Measurements from ENCODE around the gene CD2. TPM values are rescaled to one million over a fixed set of nuclear protein-coding genes. Genes with fewer than 3 reads are reported as not detected.

Gene CD2
- total RNA-seq, 1 donor from 2014 or later, result not detected

DNA sequence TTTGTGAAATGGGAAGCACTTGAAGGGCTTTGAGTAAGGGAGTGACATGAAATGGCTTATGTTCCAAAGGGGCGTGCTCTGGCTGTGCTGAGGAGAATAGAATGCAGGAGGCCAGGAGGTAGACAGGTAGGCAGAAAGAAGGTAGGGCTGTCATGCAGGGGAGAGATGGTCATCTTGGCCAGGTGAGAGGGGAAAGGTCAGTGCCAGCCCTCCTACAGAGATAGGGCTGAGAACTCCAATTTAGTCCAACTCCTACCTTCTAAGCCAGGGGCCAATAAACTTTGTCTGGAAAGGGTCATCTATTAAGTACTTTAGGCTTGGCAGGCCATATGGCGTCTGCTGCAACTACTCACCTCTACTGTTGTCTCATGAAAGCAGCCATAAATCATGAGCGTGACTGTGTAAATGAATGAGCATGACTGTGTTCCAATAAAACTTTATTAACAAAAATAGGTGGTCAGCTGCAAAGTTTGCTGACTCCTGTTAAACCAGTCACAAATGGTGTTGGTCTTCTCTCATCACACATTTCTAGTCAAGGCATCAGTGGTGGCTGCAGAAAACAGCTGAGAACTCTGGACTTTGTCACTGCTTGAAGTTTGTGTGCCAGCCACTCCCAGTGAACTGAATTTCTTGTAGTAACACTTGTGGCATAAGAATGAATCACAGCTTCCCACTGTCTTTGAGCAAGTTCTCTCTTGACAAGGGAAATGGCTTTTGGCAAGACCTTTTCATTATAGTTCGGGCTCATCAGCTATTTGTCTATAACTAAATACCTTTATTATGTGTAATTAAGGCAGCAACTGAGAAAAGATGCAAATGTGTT lies 32.0 kb upstream of the CD2 start:
- Mint-ChIP-seq H3K36me3 (ENCODE audit: unreplicated experiment) (no peaks in the 10 kb centered on the region), H3K27ac (ENCODE audit: unreplicated experiment) (no peak overlapping the region), H3K27me3 (ENCODE audit: unreplicated experiment) (peaks cover 3% of the 10 kb centered on the region), H3K4me3 (ENCODE audit: unreplicated experiment) (no peak overlapping the region), H3K9me3 (ENCODE audit: unreplicated experiment) (peaks cover 3% of the 10 kb centered on the region), H3K4me1 (ENCODE audit: low read depth, unreplicated experiment) (peaks cover 3% of the 10 kb centered on the region)
- TF ChIP-seq, protein P1, sequence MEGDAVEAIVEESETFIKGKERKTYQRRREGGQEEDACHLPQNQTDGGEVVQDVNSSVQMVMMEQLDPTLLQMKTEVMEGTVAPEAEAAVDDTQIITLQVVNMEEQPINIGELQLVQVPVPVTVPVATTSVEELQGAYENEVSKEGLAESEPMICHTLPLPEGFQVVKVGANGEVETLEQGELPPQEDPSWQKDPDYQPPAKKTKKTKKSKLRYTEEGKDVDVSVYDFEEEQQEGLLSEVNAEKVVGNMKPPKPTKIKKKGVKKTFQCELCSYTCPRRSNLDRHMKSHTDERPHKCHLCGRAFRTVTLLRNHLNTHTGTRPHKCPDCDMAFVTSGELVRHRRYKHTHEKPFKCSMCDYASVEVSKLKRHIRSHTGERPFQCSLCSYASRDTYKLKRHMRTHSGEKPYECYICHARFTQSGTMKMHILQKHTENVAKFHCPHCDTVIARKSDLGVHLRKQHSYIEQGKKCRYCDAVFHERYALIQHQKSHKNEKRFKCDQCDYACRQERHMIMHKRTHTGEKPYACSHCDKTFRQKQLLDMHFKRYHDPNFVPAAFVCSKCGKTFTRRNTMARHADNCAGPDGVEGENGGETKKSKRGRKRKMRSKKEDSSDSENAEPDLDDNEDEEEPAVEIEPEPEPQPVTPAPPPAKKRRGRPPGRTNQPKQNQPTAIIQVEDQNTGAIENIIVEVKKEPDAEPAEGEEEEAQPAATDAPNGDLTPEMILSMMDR (IDR thresholded peaks at IDR 0.05; ENCODE audit: partially characterized antibody, unreplicated experiment), result no peak
- DNase-seq, result no peak

DNA sequence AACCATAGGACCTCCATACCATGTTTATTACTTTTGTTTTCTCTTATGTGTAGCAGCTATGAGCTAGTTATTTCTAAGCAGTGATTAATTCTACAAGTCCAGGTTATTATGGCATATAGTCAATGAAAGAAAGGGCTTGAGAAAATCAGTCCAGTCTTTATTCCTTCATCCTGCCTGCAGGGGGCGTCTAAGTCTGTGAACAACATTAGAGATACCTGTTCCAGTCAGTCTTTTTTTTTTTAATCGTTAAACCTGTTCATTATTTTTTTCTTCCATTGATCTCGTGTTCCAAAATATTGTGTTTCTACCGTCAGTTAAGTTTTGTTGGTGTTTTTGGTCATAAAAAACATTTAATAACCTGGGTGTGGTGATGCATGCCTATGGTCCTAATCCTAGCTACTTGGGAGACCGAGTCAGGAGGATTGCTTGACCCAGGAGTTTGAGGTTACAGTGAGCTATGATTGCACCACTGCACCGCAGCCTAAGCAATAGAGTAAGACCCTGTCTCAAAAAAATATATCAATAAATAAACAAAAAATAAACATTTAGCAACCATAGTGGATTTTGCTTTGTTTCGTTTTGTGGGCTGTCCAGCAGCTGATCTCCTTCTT lies 29.4 kb upstream of the CD2 start:
- DNase-seq, result peak; percentile 70
- H3K4me1 Mint-ChIP-seq (ENCODE audit: low read depth, unreplicated experiment), result peaks cover 7% of the 10 kb centered on the region
- peaks cover 3% of the 10 kb centered on the region for H3K27me3 Mint-ChIP-seq (ENCODE audit: unreplicated experiment)
- H3K9me3 Mint-ChIP-seq (ENCODE audit: unreplicated experiment), result peaks cover 2% of the 10 kb centered on the region
- TF ChIP-seq, protein P1 (IDR thresholded peaks at IDR 0.05; ENCODE audit: partially characterized antibody, unreplicated experiment), result peak; percentile 83
- H3K27ac Mint-ChIP-seq (ENCODE audit: unreplicated experiment), result no peak overlapping the region
- no peaks in the 10 kb centered on the region for H3K36me3 Mint-ChIP-seq (ENCODE audit: unreplicated experiment)
- no peak overlapping the region for H3K4me3 Mint-ChIP-seq (ENCODE audit: unreplicated experiment)

DNA sequence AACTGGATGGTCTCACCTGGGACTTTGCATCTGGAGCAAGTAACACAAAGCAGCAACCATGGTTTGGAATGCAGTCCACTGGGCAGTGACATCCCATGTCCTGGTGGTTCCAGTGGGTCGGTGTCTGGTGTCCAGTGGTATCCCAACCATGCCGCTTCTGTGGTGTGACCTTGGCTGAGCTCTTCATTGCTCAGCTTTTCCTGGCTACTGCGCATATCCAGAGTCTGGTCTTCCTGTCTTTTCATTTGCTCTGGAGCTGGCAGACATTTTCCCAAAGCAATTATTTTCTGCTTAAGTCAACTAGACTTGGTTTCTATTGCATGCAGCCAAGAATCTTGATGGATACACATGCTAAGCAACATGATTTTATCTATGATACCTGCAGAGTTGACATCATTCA lies 28.4 kb upstream of the CD2 start:
- Mint-ChIP-seq H3K4me1 (ENCODE audit: low read depth, unreplicated experiment) (peaks cover 7% of the 10 kb centered on the region), H3K4me3 (ENCODE audit: unreplicated experiment) (no peak overlapping the region), H3K9me3 (ENCODE audit: unreplicated experiment) (no peaks in the 10 kb centered on the region), H3K27me3 (ENCODE audit: unreplicated experiment) (peaks cover 3% of the 10 kb centered on the region), H3K27ac (ENCODE audit: unreplicated experiment) (no peak overlapping the region), H3K36me3 (ENCODE audit: unreplicated experiment) (no peaks in the 10 kb centered on the region)
- no peak for DNase-seq
- TF ChIP-seq, protein P1 (IDR thresholded peaks at IDR 0.05; ENCODE audit: partially characterized antibody, unreplicated experiment), result no peak

DNA sequence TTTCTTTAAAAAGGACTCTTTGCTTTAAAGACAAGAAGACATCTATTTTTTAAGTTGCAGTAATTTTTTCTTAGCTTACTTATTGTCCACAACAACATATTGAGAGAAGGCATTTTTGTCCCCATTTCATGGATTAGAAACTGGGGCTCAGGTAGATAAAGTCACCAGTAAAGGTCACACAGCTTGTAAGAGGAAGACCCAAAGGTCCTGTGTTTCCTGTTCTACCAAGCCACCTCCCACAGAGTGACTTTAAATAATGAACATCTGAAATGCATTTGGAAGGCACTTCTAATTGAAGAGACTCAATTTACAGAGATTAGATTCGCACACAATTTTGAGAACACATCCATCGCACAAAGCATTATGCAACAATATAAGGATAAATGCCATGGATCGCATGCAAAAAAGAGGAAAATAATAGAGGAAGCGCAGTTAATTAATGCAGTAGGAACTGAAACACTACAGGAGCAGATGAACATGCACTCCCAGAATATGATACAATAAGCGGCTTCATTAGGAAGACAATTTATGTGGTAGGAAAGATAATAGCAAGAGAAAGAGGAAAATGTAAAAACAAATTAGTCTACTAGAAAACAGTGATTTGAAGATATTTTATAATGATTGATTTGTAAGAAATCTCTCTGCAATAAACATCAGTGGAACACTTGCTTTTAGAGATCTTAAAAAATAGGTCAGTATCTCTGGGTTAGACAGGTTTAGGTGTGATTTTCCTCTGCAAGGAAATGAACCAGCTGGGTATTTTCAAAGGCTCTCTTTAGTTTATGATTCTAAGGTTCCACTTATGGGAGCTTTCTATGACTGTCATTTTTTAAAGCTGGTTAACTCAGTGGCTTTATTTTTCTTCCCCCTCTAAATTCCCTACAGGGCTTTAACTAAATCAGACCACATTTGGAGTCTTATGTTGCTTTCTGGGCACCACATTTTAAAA lies 27.1 kb upstream of the CD2 start:
- Mint-ChIP-seq H3K27me3 (ENCODE audit: unreplicated experiment) (peaks cover 3% of the 10 kb centered on the region), H3K4me1 (ENCODE audit: low read depth, unreplicated experiment) (peaks cover 7% of the 10 kb centered on the region)

More for the DNA sequence above, 27.1 kb upstream of the CD2 start:
- TF ChIP-seq, protein P1 (IDR thresholded peaks at IDR 0.05; ENCODE audit: partially characterized antibody, unreplicated experiment), result no peak
- H3K4me3 Mint-ChIP-seq (ENCODE audit: unreplicated experiment), result no peak overlapping the region
- H3K9me3 Mint-ChIP-seq (ENCODE audit: unreplicated experiment), result peaks cover 2% of the 10 kb centered on the region
- peaks cover 3% of the 10 kb centered on the region for H3K36me3 Mint-ChIP-seq (ENCODE audit: unreplicated experiment)
- DNase-seq, result no peak
- H3K27ac Mint-ChIP-seq (ENCODE audit: unreplicated experiment), result no peak overlapping the region
